Fibroblast of peridontal ligament (primary cell): ENCODE results near the gene SHB.

ENCODE experiments used
- DNase-seq: peaks from one replicate; pipeline ENCODE4 v3.0.0-alpha.2; 2010; ENCODE audit errors: extremely low read depth

The SHB gene

GRCh38 chr9:37935096-37935495 is 133.9 kb downstream of the SHB start:
- DNase-seq: peak; percentile 39

- peak; percentile 37 for DNase-seq
Measured at GRCh38 chr9:37931592-37931991, 137.4 kb downstream of the SHB start.

GRCh38 chr9:37929441-37929895 is 139.6 kb downstream of the SHB start:
- peak; percentile 61 for DNase-seq

GRCh38 chr9:37928552-37929430 is 140.2 kb downstream of the SHB start:
- no peak for DNase-seq

- no peak for DNase-seq
Measured at GRCh38 chr9:37927601-37928551, 141.2 kb downstream of the SHB start.

GRCh38 chr9:37927132-37927531 is 141.9 kb downstream of the SHB start:
- DNase-seq: no peak

- no peak for DNase-seq
Measured at GRCh38 chr9:37926737-37927118, 142.3 kb downstream of the SHB start.

- DNase-seq: no peak
Measured at GRCh38 chr9:37925786-37926736, 143.0 kb downstream of the SHB start.

- DNase-seq: no peak
Measured at GRCh38 chr9:37925006-37925405, 144.0 kb downstream of the SHB start.

- no peak for DNase-seq
Measured at GRCh38 chr9:37924538-37924937, 144.5 kb downstream of the SHB start.

GRCh38 chr9:37923796-37924427 is 145.1 kb downstream of the SHB start:
- DNase-seq: no peak

- DNase-seq: no peak
Measured at GRCh38 chr9:37923118-37923795, 145.8 kb downstream of the SHB start.

GRCh38 chr9:37922363-37923117 is 146.5 kb downstream of the SHB start:
- DNase-seq: no peak

GRCh38 chr9:37921546-37922300 is 147.3 kb downstream of the SHB start:
- peak; percentile 84 for DNase-seq

- no peak for DNase-seq
Measured at GRCh38 chr9:37921168-37921510, 147.9 kb downstream of the SHB start.

GRCh38 chr9:37920471-37921167 is 148.4 kb downstream of the SHB start:
- DNase-seq: no peak

GRCh38 chr9:37919956-37920335 is 149.1 kb downstream of the SHB start:
- DNase-seq: no peak

GRCh38 chr9:37919246-37919955 is 149.6 kb downstream of the SHB start:
- no peak for DNase-seq
